OCI-LY1 (cell line): ENCODE results near the gene TMCO2.
A peak's percentile ranks its signal among the peaks of the same experiment; 100 is the strongest.

Experiments
- H2AFZ ChIP-seq: fragments of 200-600 bp; sonication (generic), shearing (Covaris generic); 2 replicates; pipeline ENCODE4 v1.6.0; 2014; ENCODE audit warnings: antibody characterized with exemption, mild to moderate bottlenecking, low read length
- H3F3A ChIP-seq: fragments of 200-600 bp; sonication (generic), shearing (Covaris generic); 2 replicates; pipeline ENCODE4 v1.6.0; 2014; ENCODE audit warnings: mild to moderate bottlenecking, antibody characterized with exemption, low read length, moderate library complexity; ENCODE audit not compliant: insufficient read depth
- H3K27ac ChIP-seq: fragments of 200-600 bp; sonication (generic); 2 replicates; pipeline ENCODE4 v1.5.1; 2014; ENCODE audit warnings: low read length, mixed run types, mild to moderate bottlenecking, low read depth; ENCODE audit not compliant: poor library complexity, severe bottlenecking
- H3K27me3 ChIP-seq: fragments of 200-600 bp; sonication (generic); 2 replicates; pipeline ENCODE4 v1.6.0; 2014; ENCODE audit warnings: antibody characterized with exemption, mild to moderate bottlenecking, low read length, moderate library complexity; ENCODE audit not compliant: insufficient read depth
- H3K36me3 ChIP-seq: fragments of 200-600 bp; sonication (generic); 2 replicates; pipeline ENCODE4 v1.6.1; 2014; ENCODE audit warnings: mild to moderate bottlenecking, antibody characterized with exemption, low read length, moderate library complexity, mixed read lengths; ENCODE audit not compliant: insufficient read depth
- H3K4me1 ChIP-seq: fragments of 200-600 bp; sonication (generic); 2 replicates; pipeline ENCODE4 v1.5.1; 2014; ENCODE audit warnings: mild to moderate bottlenecking, low read length, moderate library complexity; ENCODE audit not compliant: insufficient read depth, severe bottlenecking
- H3K4me2 ChIP-seq: fragments of 200-600 bp; sonication (generic), shearing (Covaris generic); 2 replicates; pipeline ENCODE4 v1.6.1; 2014; ENCODE audit warnings: low read length
- H3K4me3 ChIP-seq: fragments of 200-600 bp; sonication (generic); 2 replicates; pipeline ENCODE4 v1.5.1; 2014; ENCODE audit warnings: low read length, low read depth, mild to moderate bottlenecking, mixed read lengths; ENCODE audit not compliant: poor library complexity, severe bottlenecking
- H3K79me2 ChIP-seq: fragments of 200-600 bp; shearing (Covaris generic); 2 replicates; pipeline ENCODE4 v1.6.1; 2016; ENCODE audit warnings: mixed run types, low read length, mixed read lengths; ENCODE audit not compliant: insufficient read depth
- H3K9ac ChIP-seq: fragments of 200-600 bp; sonication (generic), shearing (Covaris generic); 2 replicates; pipeline ENCODE4 v1.6.1; 2014; ENCODE audit warnings: mild to moderate bottlenecking, low read length, mixed read lengths
- H3K9me2 ChIP-seq: fragments of 200-600 bp; sonication (generic), shearing (Covaris generic); 2 replicates; pipeline ENCODE4 v1.6.1; 2014; ENCODE audit warnings: low read depth, mild to moderate bottlenecking, low read length, mixed read lengths
- H3K9me3 ChIP-seq: fragments of 200-600 bp; shearing (Covaris generic); 2 replicates; pipeline ENCODE4 v1.6.1; 2014; ENCODE audit warnings: low read length, mixed read lengths
- H4K20me1 ChIP-seq: fragments of 200-600 bp; sonication (generic), shearing (Covaris generic); 2 replicates; pipeline ENCODE4 v1.6.0; 2016; ENCODE audit warnings: mild to moderate bottlenecking, low read length; ENCODE audit not compliant: insufficient read depth
- EZH2 ChIP-seq: fragments of 200-600 bp; sonication (generic), shearing (Covaris generic); IDR thresholded peaks from 2 replicates; pipeline ENCODE4 v1.8.0; 2017; ENCODE audit warnings: borderline replicate concordance, mixed run types, mild to moderate bottlenecking, antibody characterized with exemption, low read length, moderate library complexity, mixed read lengths
- TF ChIP-seq, protein P1 (sequence below): fragments of 200-600 bp; sonication (generic), shearing (Covaris generic); IDR thresholded peaks from 2 replicates; pipeline ENCODE4 v1.5.1; 2017; ENCODE audit warnings: mild to moderate bottlenecking, antibody characterized with exemption, low read length, moderate library complexity, mixed read lengths

The TMCO2 gene

DNA sequence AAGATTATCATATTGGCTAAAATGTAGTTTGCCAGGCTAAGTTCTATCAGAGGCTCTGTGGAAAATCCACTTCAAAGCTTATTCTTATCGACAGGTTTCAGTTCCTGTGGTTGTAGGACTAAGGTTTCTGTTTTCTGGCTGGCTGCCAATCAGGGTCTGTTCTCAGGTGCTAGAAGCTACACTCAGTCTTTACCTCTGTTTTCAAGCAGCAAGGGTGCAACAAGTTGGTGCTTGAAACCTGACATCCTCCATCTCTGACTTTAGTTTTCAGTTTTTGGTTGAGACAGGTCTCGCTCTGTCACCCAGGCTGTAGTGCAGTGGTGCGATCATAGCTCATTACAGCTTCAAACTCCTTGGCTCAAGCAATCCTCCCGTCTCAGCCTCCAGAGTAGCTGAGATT is 15.3 kb upstream of the TMCO2 start:
- no peak overlapping the region for H3K4me2 ChIP-seq

DNA sequence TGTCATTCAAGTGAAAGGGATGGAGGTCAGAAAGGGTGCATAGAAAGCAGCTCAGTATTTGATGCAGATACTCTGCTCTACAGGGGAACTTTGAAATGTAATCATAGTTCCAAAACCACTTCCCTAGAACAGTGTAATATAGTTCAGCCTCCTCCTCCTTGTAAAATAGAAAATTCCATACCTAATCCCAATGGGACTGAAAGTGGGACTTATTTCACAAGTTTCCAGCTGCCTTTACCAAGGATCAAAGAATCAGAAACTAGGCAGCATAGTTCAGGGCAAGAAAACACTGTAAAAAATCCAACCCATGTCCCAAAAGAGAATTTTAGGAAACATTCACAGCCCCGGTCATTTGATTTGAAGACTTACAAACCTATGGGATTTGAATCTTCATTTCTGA is 8.1 kb upstream of the TMCO2 start:
- Histone ChIP-seq H3F3A (no peaks in the 10 kb centered on the region), H3K79me2 (no peaks in the 10 kb centered on the region), H3K27me3 (no peaks in the 10 kb centered on the region), H3K4me3 (no peak overlapping the region), H2AFZ (no peak overlapping the region), H3K9me2 (no peaks in the 10 kb centered on the region), H3K27ac (no peak overlapping the region), H3K9me3 (no peaks in the 10 kb centered on the region), H3K36me3 (peaks cover 56% of the 10 kb centered on the region), H3K4me1 (no peaks in the 10 kb centered on the region), H4K20me1 (no peaks in the 10 kb centered on the region), H3K9ac (no peak overlapping the region), H3K4me2 (no peak overlapping the region)
- no peak for TF ChIP-seq EZH2
- TF ChIP-seq, protein P1, sequence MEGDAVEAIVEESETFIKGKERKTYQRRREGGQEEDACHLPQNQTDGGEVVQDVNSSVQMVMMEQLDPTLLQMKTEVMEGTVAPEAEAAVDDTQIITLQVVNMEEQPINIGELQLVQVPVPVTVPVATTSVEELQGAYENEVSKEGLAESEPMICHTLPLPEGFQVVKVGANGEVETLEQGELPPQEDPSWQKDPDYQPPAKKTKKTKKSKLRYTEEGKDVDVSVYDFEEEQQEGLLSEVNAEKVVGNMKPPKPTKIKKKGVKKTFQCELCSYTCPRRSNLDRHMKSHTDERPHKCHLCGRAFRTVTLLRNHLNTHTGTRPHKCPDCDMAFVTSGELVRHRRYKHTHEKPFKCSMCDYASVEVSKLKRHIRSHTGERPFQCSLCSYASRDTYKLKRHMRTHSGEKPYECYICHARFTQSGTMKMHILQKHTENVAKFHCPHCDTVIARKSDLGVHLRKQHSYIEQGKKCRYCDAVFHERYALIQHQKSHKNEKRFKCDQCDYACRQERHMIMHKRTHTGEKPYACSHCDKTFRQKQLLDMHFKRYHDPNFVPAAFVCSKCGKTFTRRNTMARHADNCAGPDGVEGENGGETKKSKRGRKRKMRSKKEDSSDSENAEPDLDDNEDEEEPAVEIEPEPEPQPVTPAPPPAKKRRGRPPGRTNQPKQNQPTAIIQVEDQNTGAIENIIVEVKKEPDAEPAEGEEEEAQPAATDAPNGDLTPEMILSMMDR: no peak

More for the DNA sequence above, 15.3 kb upstream of the TMCO2 start:
- Histone ChIP-seq H3K36me3 (peaks cover 83% of the 10 kb centered on the region), H3K79me2 (no peaks in the 10 kb centered on the region), H3K27ac (peak overlapping the region; percentile 73), H3K9ac (no peak overlapping the region), H2AFZ (no peak overlapping the region), H4K20me1 (no peaks in the 10 kb centered on the region), H3K4me3 (no peak overlapping the region), H3F3A (no peaks in the 10 kb centered on the region), H3K9me3 (no peaks in the 10 kb centered on the region), H3K4me1 (peaks cover 13% of the 10 kb centered on the region), H3K9me2 (no peaks in the 10 kb centered on the region), H3K27me3 (no peaks in the 10 kb centered on the region)
- TF ChIP-seq EZH2: no peak
- TF ChIP-seq, protein P1: no peak

DNA sequence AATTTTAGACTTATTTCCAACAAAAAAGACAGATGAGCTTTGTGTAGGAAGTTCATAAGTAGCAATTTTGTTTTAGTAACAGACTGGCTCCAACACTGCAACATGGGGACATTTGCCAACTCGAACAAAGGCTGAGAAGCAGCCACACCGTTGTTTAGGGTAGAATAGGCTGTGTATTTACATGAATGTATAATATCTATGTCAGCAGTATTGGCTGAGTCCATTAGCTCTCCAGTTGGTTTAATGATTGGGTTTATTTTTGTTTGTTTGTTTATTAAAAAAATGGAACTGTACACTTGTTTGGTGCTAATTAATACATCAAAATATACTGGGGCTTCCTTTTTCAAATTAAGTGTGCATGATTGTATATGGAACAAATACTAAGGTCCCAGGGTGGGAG is 7.3 kb upstream of the TMCO2 start:
- Histone ChIP-seq H3K27me3 (no peaks in the 10 kb centered on the region), H2AFZ (no peak overlapping the region), H3K36me3 (peaks cover 48% of the 10 kb centered on the region), H3K4me2 (no peak overlapping the region), H3K79me2 (no peaks in the 10 kb centered on the region), H3F3A (no peaks in the 10 kb centered on the region), H3K9me2 (no peaks in the 10 kb centered on the region), H3K27ac (no peak overlapping the region), H3K9me3 (no peaks in the 10 kb centered on the region), H3K4me1 (no peaks in the 10 kb centered on the region), H3K9ac (no peak overlapping the region), H4K20me1 (no peaks in the 10 kb centered on the region), H3K4me3 (no peak overlapping the region)
- TF ChIP-seq, protein P1: no peak
- no peak for TF ChIP-seq EZH2
